Measurements from ENCODE around the gene NOX5.

- TF ChIP-seq CTCF (IDR thresholded peaks at IDR 0.05 in 8 of 11, conservative IDR thresholded peaks at IDR 0.05 in 3 of 11) (no peak), POLR2A (IDR thresholded peaks at IDR 0.05) (no peak)
Measured at GRCh38 chr15:69072906-69073305, 58.4 kb downstream of the NOX5 start.
